ENCODE measurements around the gene DNASE1L2. TPM values are rescaled to one million over a fixed set of nuclear protein-coding genes. Genes with fewer than 3 reads are reported as not detected.

DNASE1L2 gene
- total and polyA plus RNA-seq, 2 donors (not counting 3 experiments of a cell fraction or from before 2014, with no cell fraction given): 0.57 to 1.2 TPM

GRCh38 chr16:2235695-2236336, 428 bp upstream of the DNASE1L2 start:
- DNase-seq (ENCODE audit: low read depth, low spot score): no peak
- ChIA-PET CTCF (interaction anchor here (2.4 kb wide), 1 partner anchor 16 kb away, joined by 11 read pairs; the partner anchor contains the start of gene ECI1), POLR2A (no interaction called here)
- H3K4me1 ChIP-seq (ENCODE audit: control insufficient read depth, extremely low read depth, insufficient read depth, low read length): peaks cover 10% of the 10 kb centered on the region
- H3K9me3 ChIP-seq (replicated peaks; ENCODE audit: control insufficient read depth, insufficient read depth, low read length): no peaks in the 10 kb centered on the region
- FAIRE-seq: no peak
- dilution Hi-C loops (cut with MboI; ENCODE audit: extremely low pct_ligation_motif_present, low sequenced_read_pairs) (no loop called here), intact Hi-C loops (cut with micrococcal nuclease) (no loop called here)
- H3K9ac ChIP-seq (replicated peaks; ENCODE audit: extremely low read depth, insufficient read depth, low read length): no peak overlapping the region
- H4K20me1 ChIP-seq (replicated peaks; ENCODE audit: control insufficient read depth, extremely low read depth, insufficient read depth, low read length): no peaks in the 10 kb centered on the region
- no peak overlapping the region for H2AFZ ChIP-seq (ENCODE audit: low read depth, low read length)
- BruUV-seq (replicated peaks): no TSS peak
- peaks cover 9 to 38% of the 10 kb centered on the region in 2 experiments for H3K36me3 ChIP-seq (ENCODE audit: control insufficient read depth in 2 of 2, extremely low read depth in 1 of 2, insufficient read depth in 2 of 2, low read length in 2 of 2)
- H3K4me2 ChIP-seq (ENCODE audit: insufficient read depth, low read length): no peak overlapping the region
- no peak overlapping the region for H3K27ac ChIP-seq (ENCODE audit: insufficient read depth, low read depth, low read length)
- H3K79me2 ChIP-seq (ENCODE audit: control insufficient read depth, insufficient read depth, low read length): no peaks in the 10 kb centered on the region
- peaks cover 5 to 18% of the 10 kb centered on the region in 2 experiments for H3K27me3 ChIP-seq (ENCODE audit: control insufficient read depth in 2 of 2, insufficient read depth in 2 of 2, low read length in 2 of 2)
- no peak for TF ChIP-seq POLR2AphosphoS5 (IDR thresholded peaks at IDR 0.05; ENCODE audit: insufficient read depth, low read depth, low read length)
- H3K9me1 ChIP-seq (replicated peaks; ENCODE audit: control insufficient read depth, extremely low read depth, insufficient read depth, low read length): no peaks in the 10 kb centered on the region
- H3K4me3 ChIP-seq (replicated peaks in 1 of 3; ENCODE audit: insufficient read depth in 1 of 3, low read depth in 1 of 3, low read length in 3 of 3): no peak overlapping the region

GRCh38 chr16:2237102-2237482, 848 bp downstream of the DNASE1L2 start:
- no peaks in the 10 kb centered on the region for H3K79me2 ChIP-seq (ENCODE audit: control insufficient read depth, insufficient read depth, low read length)
- intact Hi-C loops (cut with micrococcal nuclease): no loop called here
- H3K27me3 ChIP-seq (ENCODE audit: control insufficient read depth in 2 of 2, insufficient read depth in 2 of 2, low read length in 2 of 2): peaks cover 5 to 18% of the 10 kb centered on the region in 2 experiments
- no peaks in the 10 kb centered on the region for H3K9me3 ChIP-seq (replicated peaks; ENCODE audit: control insufficient read depth, insufficient read depth, low read length)
- H3K4me3 ChIP-seq (replicated peaks in 1 of 3; ENCODE audit: insufficient read depth in 1 of 3, low read depth in 1 of 3, low read length in 3 of 3): peak overlapping the region in 1 of 3 experiments; percentile 6
- no peak overlapping the region for H3K27ac ChIP-seq (ENCODE audit: insufficient read depth, low read depth, low read length)
- peaks cover 10% of the 10 kb centered on the region for H3K4me1 ChIP-seq (ENCODE audit: control insufficient read depth, extremely low read depth, insufficient read depth, low read length)
- no peak for DNase-seq (ENCODE audit: low read depth, low spot score)
- TF ChIP-seq EZH2 (IDR thresholded peaks at IDR 0.05; ENCODE audit: borderline replicate concordance, low read depth, low read length, severe bottlenecking): peak; percentile 84
- TF ChIP-seq JUN (IDR thresholded peaks at IDR 0.05; ENCODE audit: borderline replicate concordance, insufficient read depth, insufficient read length, low read depth): no peak
- CTCF ChIA-PET: interaction anchor here (0.9 to 2.4 kb wide), 2 partner anchors 15 to 265 kb away, joined by 3 to 11 read pairs; partner anchors contain the start of gene ECI1
- no peak overlapping the region for H3K4me2 ChIP-seq (ENCODE audit: insufficient read depth, low read length)
- no peaks in the 10 kb centered on the region for H3K9me1 ChIP-seq (replicated peaks; ENCODE audit: control insufficient read depth, extremely low read depth, insufficient read depth, low read length)
- dilution Hi-C loops (cut with MboI; ENCODE audit: extremely low pct_ligation_motif_present, low sequenced_read_pairs): no loop called here
- H2AFZ ChIP-seq (ENCODE audit: low read depth, low read length): no peak overlapping the region
- H4K20me1 ChIP-seq (replicated peaks; ENCODE audit: control insufficient read depth, extremely low read depth, insufficient read depth, low read length): no peaks in the 10 kb centered on the region
- no TSS peak for BruUV-seq (replicated peaks)
- peaks cover 5 to 28% of the 10 kb centered on the region in 2 experiments for H3K36me3 ChIP-seq (ENCODE audit: control insufficient read depth in 2 of 2, extremely low read depth in 1 of 2, insufficient read depth in 2 of 2, low read length in 2 of 2)
- no peak for FAIRE-seq
- no peak overlapping the region for H3K9ac ChIP-seq (replicated peaks; ENCODE audit: extremely low read depth, insufficient read depth, low read length)
- POLR2A ChIA-PET: no interaction called here
